GM19240 (cell line): ENCODE measurements around the gene P3H3.
"Not testable (repeated sequence)": the region's sequence is repeated elsewhere in the genome, so short reads cannot be mapped to it uniquely, and the experiment has no call there.

ENCODE experiments used
- DNase-seq: peaks from one replicate; pipeline ENCODE4 v3.0.0; 2011; ENCODE audit warnings: low spot score; ENCODE audit not compliant: insufficient read length

P3H3 gene

DNA sequence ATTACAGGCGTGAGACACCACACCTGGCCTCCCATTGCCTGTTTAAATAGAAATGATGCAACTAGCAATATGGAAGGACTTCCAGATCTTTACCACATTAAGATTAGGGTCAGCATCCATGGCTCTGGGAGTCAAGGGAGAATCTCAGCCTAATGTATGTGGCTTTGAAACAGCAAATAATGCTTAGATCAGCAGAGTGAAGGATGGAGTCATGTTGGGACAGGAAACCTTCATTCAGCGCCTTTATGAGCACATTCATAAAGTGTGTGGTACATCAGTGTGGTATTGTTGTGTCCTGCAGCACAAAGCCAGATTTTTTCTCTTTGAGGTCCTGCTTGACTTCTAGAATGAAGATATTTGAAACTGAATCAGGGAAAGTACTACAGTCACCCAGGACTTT, 60.2 kb downstream of the P3H3 start:
- DNase-seq, result no peak

DNA sequence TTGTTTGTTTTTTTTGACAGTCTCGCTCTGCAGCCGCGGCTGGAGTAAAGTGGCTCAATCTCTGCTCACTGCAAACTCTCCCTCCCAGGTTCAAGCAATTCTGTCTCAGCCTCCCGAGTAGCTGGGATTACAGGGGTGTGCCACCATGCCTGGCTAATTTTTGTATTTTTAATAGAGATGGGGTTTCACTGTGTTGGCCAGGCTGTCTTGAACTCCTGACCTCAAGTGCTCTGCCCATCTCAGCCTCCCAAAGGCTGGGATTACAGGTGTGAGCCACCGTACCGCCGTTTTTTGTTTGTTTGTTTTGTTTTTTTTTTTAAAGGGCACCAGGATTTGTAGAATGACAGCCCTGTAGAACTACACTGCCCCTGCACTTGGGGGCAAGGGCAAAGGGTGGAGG, 60.6 kb downstream of the P3H3 start:
- DNase-seq, result not testable (repeated sequence)
